Subcutaneous adipose tissue (tissue), 4 donors: ENCODE data around the gene TCF12. TPM values are rescaled to one million over a fixed set of nuclear protein-coding genes. Genes with fewer than 3 reads are reported as not detected.

Source experiments
- total RNA-seq, 4 donors: library from RNA; depleted of rRNA; stranded (reverse); fragments of >200 nt; gene quantifications; one replicate each; pipeline ENCODE4 v1.1.0, GENCODE V29; 2016
- TF ChIP-seq, protein P1 (sequence below): fragments of 450-650 bp; IDR thresholded peaks from one replicate; pipeline ENCODE4 v1.5.1; 2016; ENCODE audit warnings: low read depth, mild to moderate bottlenecking, control low read depth, antibody characterized with exemption, moderate library complexity

Gene TCF12
- total RNA-seq, 4 donors from 2014 or later: 138 to 171 (median 166) TPM

DNA sequence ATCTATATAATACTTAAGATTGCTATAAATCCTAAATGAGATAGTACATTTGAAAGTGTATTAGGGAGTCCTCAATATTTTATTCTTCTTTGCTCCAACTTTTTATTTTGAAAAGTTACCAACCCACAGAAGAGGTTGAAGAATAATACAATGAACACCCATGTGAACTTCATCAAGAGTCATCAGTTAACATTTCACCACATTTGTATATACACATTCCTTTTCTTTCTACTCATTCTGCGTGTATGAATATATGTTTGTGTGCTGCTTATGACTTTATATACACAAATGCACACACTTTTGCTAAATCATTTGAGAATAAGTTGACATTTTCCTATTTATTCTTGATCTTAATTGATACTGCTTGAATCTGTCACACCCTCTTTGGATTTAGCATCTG, 264.6 kb downstream of the TCF12 start:
- TF ChIP-seq, protein P1, sequence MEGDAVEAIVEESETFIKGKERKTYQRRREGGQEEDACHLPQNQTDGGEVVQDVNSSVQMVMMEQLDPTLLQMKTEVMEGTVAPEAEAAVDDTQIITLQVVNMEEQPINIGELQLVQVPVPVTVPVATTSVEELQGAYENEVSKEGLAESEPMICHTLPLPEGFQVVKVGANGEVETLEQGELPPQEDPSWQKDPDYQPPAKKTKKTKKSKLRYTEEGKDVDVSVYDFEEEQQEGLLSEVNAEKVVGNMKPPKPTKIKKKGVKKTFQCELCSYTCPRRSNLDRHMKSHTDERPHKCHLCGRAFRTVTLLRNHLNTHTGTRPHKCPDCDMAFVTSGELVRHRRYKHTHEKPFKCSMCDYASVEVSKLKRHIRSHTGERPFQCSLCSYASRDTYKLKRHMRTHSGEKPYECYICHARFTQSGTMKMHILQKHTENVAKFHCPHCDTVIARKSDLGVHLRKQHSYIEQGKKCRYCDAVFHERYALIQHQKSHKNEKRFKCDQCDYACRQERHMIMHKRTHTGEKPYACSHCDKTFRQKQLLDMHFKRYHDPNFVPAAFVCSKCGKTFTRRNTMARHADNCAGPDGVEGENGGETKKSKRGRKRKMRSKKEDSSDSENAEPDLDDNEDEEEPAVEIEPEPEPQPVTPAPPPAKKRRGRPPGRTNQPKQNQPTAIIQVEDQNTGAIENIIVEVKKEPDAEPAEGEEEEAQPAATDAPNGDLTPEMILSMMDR: no peak

DNA sequence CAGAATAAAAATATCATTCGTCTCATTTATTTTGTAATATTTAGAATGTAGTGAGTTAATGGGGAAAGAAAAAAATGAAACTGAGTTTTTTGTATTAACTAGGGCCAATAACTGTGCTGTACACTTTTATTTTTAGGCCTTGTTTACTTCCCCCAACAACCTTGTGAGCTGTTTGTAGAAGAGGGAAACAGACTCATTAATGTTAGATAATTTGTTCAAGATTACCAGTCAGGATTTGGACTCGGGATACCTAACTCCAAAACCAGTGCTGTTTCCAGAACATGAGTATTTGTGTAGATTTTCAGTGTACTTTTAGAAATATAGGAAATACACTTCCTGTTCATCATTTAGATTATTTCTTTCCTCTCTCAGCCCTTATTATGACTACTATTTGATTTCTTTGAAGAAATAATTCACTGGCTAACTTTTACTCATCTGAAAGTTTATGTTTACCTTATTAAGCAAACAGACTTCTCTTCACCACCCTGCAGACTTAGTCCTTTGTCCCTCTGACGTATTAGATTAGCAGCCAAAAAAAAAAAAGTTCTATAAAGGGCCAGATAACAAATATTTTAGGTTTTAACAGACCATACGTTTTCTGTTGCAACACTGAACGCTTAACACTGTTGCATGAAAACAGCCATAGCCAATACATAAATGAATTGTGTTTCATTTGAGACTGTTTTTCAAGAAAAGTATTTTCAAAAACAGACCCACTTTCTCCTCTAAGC, 265.3 kb downstream of the TCF12 start:
- TF ChIP-seq, protein P1: no peak

DNA sequence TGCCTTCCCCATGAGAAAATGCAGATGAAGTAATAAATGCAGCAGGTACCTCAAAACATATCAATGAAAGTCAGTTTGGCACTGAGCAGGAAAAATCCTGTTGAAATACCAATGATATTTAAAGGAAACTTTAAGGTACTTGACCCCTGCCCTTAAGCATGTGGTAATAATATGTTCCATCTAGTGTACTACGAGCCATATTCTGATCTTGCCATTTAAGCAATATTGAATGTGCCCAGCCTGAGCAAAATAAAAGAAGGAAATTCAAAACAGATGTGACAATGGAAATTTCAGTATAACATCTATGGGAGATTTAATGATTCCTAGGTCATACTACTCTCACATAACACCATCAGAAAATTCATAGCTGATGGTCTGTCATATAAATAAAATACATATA, 266.1 kb downstream of the TCF12 start:
- TF ChIP-seq, protein P1: no peak

DNA sequence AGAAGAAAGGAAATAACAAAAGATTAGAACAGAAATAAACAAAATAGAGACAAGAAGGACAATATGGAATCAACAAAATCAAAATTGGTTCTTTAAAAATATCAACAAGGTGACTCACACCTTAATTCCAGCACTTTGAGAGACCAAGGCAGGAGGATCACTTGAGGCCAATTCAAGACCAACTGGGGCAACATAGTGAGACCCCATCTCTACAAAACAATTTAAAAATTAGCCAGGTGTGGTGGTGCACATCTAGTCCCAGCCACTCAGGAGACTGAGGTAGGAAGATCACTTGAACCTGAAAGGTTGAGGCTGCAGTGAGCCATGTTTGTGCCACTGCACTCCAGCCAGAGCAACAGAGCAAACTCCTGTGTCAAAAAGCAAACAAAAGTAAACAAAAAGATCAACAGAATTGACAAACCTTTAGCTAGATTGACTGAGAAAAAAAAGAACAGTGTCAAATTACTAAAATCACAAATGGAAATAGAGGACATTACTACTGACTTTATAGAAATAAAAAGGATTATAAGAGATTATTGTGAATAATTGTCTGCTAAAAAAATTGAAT, 267.1 kb downstream of the TCF12 start:
- TF ChIP-seq, protein P1: no peak

DNA sequence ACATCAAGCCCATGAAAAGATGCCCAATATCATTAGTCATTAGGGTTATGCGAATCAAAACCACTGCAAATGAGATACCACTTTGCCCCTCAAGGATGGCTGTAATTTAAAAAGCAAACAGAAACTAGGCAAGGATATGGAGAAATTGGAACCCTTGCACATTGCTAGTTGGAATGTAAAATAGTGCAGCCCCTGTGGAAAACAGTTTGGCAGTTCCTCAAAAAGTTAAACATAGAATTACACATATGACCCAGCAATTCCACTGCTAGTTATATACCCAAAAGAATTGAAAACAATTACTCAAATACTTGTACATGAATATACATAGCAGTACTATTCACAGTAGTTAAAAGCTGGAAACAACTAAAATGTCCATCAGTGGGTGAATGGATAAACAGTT, 271.0 kb downstream of the TCF12 start:
- TF ChIP-seq, protein P1: no peak

DNA sequence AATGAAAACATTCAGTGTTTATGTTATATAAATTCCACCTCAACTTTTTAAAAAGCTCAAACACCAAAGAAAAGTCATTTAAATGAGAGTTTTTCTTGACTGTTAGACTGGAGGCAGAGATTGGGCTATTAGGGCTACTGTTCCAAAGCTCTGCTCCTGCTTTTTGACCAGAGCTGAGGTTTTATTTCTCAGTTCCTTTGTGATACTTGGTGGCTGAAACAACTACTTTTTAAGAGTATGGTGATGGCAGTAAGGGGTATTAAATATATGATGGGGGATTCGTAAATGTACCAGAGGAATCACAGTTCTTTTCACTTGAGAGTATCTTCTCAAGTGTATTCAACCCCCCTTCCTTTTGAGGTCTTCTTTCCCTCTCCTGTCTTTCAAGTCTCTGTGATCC, 271.8 kb downstream of the TCF12 start:
- TF ChIP-seq, protein P1: no peak

DNA sequence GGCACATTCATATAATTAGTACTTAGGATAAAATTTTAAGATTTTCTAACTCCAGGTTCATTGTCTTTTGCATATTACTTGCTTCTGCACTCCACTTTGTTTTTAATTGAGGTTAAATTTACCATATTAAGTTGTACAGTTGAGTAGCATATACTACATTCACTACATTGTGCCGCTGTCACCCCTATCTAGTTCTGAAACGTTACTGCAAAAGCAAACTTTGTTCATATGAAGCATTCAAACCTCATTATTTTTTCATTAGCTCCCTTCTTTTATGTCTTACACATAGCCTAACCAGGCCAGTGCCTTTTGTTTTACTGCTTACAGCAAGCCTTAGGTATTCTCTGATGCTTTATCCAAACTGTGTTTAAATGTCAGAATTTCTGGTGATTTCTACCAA, 274.7 kb downstream of the TCF12 start:
- TF ChIP-seq, protein P1: no peak
